GM19452 (cell line): ENCODE results near the gene ZNF43.
"Not testable (repeated sequence)": the region's sequence is repeated elsewhere in the genome, so short reads cannot be mapped to it uniquely, and the experiment has no call there.

Experiments
- ATAC-seq: cut with Tn5 transposase; IDR thresholded peaks from one replicate; pipeline ENCODE4 v1.9.1; 2021; ENCODE audit not compliant: unreplicated experiment

The ZNF43 gene

DNA sequence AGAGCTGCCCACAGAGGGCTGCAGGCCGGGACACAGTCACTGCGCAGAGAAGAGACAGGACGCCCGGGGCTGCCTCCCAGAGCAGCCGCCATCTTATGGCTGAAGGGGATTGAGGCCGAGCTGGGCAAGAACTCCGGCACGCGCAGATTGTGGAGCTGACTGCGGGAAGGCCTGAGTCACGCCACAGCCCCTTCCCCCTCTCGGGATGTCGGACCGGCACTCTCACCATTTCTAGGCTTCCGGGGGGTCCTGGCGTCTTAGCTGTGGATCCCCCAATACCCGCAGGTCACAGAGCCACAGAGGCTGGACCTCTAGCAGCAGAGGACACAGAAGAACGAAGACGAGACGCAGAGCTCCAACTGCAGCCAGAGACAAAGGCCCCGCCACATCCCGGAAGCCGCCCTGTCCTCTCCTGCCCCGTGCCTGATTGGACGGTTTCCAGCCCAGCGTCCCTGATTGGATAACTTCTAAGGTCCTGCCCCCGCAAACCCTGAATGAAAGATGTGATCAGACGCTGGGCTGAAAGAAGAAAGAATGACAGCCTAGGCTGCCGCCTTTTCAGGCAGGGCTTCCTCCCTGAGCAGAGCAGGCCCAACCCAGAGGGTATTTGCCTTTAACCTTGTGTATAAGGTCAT lies at the start of gene ZNF43:
Gene ZNF43, minus strand, starts transcription at position 373 of the 635 bp plus-strand sequence. Its CDS starts 144 bp downstream, at position 229.
- peak; percentile 93 for ATAC-seq

DNA sequence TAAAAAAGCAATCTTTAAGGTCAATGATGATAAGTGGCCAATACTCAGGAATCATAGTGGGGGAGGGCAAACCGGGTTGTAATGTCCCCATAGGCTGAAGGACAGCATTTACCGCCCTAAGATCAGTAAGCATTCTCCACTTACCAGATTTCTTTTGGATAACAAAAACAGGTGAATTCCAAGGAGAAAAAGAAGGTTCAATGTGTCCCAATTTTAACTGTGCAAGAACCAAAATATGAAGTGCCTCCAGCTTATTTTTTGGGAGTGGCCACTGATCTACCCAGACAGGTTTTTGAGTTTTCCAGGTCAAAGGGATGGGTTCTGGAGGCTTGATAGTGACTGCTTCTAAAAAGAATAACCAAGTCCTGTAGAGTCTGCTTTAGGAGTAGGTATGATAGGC lies 49.5 kb upstream of the ZNF43 start:
- not testable (repeated sequence) for ATAC-seq

DNA sequence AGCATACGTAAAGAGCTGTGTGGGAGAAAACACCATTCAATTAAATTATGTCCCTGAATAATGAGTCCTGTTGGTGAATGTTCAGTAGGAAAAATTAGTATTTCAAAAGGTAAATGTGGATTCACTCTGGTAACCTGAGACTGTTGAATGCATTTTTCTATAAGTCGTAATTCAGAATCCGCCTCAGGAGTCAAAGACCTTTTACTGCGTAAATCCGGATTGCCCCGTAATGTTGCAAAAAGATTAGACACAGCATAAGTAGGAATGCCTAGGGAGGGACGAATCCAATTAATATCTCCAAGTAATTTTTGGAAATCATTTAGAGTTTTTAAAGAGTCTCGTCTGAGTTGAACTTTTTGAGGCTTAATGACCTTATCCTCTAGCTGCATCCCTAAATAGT lies 48.8 kb upstream of the ZNF43 start:
- ATAC-seq, result not testable (repeated sequence)

- ATAC-seq, result no peak
Observed at GRCh38 chr19:21883516-21883915, 47.5 kb upstream of the ZNF43 start.

- ATAC-seq, result not testable (repeated sequence)
Observed at GRCh38 chr19:21880761-21881160, 44.8 kb upstream of the ZNF43 start.

GRCh38 chr19:21878646-21879045 lies 42.7 kb upstream of the ZNF43 start:
- no peak for ATAC-seq

- ATAC-seq, result no peak
Observed at GRCh38 chr19:21877976-21878375, 42.0 kb upstream of the ZNF43 start.

- not testable (repeated sequence) for ATAC-seq
Observed at GRCh38 chr19:21876608-21877007, 40.6 kb upstream of the ZNF43 start.

GRCh38 chr19:21856773-21857514 lies 21.0 kb upstream of the ZNF43 start:
- no peak for ATAC-seq

DNA sequence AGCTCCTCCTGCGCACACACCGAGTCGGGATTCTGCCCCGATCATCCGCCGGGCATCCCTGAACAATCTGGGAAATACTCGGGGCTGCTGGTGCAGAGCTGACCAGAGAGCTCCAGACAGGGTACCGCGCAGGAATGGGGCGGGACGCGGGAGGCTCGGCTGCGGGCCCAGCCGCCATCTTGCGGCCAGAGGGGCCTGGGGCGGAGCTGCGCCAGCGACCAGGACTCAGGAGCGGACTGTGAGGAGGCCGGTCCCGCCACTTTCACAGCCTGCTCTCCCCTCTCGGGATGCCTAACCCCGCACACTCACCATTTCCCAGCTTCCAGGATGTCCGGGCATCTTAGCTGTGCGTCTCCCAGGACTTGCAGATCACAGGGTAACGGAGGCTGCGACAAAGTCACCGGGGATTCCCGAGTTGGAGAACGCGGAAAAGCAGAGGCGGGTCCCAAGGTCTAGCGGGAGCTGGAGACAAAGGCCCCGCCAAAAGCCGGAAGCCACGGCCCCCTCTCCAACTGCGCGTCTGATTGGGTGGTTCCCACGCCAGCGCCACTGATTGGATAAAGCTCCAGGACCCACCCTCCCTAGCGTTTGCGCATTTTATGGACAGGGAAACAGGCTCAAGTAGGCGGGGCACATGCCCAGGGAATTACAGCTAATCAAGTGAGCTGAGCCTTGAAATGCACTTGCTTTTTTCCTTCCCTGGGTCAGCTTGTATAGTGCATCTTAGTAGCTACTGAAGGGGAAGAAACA lies 15.8 kb upstream of the ZNF43 start:
- peak; percentile 94 for ATAC-seq

DNA sequence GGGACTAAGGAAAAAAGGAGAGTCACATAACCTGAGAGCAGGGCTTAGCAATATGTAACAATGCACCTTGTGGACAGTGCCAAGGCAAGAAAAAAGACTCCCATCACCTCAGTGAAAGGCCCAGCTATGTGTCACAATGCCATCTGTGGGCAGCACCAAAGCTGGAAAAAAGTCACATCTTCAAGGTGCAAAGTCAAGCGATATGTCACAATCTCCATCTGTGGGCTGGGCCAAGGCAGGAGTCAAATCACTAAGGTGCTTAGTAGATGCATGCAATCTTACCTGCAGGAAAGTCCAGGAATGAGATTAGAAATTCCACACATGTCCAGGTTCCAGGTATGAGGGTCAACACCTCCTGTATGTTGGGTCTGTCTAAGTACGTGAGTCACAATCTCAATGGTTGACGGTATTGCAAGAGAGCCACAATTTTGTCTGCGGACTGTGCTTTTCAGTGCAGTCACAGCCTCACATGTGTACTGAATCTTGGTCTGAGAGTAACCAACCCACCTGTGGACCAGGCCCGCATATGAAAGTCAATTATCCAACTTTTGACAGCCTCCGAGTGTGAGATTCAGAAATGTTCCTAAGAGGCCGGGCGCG lies 14.8 kb upstream of the ZNF43 start:
- no peak for ATAC-seq

DNA sequence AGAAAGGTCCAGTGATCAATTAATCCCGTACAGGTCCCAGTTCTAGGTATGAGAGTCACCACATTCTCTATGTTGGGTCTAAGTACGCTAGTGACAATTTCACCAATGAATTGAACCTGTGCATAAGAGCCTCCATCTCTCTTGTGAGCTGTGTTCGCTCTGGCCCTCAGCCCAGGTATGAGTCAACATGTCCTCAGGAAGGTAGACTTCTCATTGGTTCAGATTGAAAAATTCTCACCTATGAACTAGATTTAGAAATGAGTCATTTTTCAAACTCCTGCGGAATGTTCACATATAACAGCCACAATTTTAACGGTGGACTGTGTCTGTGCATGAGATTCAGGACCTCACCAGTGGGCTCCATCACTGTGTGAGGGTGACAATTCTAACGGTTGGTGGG lies 12.7 kb upstream of the ZNF43 start:
- ATAC-seq, result no peak

DNA sequence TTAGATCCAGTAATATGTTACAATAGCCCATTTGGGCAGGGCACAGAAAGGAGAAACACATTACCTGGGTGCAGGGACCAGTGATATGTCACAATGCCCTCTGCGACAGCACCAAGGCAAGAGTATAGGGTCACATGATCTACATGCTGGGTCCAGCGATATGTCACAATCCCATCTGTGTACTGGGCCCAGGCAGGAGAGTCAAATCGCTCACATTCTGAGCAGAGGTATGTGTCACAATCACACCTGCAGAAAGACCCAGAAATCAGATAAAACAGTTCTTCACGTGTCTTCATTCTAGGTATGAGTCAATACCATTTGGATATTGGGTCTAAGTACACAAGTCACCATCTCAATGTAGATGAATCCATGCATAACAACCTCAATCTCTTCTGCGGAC lies 7.1 kb upstream of the ZNF43 start:
- ATAC-seq, result no peak

GRCh38 chr19:21841488-21842097 lies 5.6 kb upstream of the ZNF43 start:
- ATAC-seq, result no peak

GRCh38 chr19:21841081-21841480 lies 5.1 kb upstream of the ZNF43 start:
- ATAC-seq, result no peak

GRCh38 chr19:21839976-21840375 lies 4.0 kb upstream of the ZNF43 start:
- ATAC-seq, result no peak

DNA sequence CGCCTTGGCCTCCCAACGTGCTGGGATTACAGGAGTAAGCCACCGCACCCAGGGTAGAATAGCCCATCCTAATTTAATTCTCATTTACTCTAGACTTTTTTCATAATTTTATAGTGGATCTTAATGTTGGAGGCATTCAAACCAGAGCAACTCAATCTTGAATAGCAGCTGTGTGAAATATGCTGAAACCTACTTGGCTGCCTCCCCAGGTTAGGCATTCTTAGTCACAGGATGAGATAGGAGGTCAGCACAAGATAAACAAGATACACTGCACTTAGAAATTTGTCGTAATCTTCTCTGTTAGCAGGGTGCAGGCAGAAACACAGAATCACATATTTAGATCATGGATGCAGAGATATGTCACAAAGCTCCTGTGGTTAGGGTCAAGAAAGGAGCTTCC lies 2.7 kb upstream of the ZNF43 start:
- ATAC-seq, result no peak

DNA sequence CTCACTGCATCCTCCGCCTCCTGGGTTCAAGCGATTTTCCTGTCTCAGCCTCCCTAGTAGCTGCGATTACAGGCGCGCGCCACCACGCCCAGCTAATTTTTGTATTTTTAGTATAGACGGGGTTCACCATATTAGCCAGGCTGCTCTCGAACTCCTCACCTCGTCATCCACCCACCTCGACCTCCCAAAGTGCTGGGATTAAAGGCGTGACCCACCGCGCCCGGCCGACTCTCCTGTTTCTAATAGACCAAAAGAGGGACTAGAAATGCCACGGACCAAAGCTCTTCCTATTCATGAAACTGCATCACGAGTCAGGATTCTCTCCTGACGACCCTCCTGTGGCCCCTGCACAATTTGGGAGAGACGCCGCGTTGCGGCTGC lies 563 bp downstream of the ZNF43 start:
- ATAC-seq, result no peak

GRCh38 chr19:21833733-21834132 lies 2.2 kb downstream of the ZNF43 start:
- no peak for ATAC-seq

DNA sequence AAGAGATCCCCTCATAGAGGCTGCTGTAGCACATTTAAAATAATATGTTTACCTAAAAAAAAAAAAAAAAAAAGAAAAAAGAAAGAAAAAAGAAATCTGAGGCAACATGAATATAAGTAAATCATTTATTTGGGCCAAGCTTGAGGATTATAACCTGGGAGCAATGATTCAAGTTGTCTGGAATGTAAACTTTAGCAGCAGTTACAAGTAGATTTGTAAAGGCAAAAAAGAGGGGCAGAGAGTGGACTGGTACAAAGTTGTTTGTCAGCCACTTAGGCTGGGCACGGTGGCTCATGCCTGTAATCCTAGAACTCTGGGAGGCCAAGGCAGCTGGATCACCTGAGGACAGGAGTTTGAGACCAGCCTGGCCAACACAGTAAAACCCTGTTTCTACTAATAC lies 11.3 kb downstream of the ZNF43 start:
- no peak for ATAC-seq

GRCh38 chr19:21823224-21823623 lies 12.8 kb downstream of the ZNF43 start:
- no peak for ATAC-seq
